ENCODE results near the gene TDRD10.

DNA sequence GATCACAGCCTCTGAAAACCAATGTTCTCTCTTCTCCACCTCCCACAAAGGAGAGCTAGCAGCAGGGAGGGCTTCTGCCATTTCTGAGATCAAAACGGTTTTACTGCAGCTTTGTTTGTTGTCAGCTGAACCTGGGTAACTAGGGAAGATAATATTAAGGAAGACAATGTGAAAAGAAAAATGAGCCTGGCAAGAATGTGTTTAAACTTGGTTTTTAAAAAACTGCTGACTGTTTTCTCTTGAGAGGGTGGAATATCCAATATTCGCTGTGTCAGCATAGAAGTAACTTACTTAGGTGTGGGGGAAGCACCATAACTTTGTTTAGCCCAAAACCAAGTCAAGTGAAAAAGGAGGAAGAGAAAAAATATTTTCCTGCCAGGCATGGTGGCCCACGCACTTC lies 35.8 kb upstream of the TDRD10 start:
- TF ChIP-seq ZNF274 (IDR thresholded peaks at IDR 0.05; ENCODE audit: borderline replicate concordance, extremely low read depth, low read length) = no peak
- no peak for TF ChIP-seq RAD21 (IDR thresholded peaks at IDR 0.05 in 1 of 2, conservative IDR thresholded peaks at IDR 0.05 in 1 of 2; ENCODE audit: low read depth in 2 of 2, low read length in 2 of 2)
- no peak for TF ChIP-seq NRF1 (IDR thresholded peaks at IDR 0.05; ENCODE audit: low read depth, low read length)
- no peak for TF ChIP-seq SRF (IDR thresholded peaks at IDR 0.05; ENCODE audit: low read depth, low read length)
- TF ChIP-seq RXRA (IDR thresholded peaks at IDR 0.05; ENCODE audit: insufficient read depth, low read depth, low read length) = no peak
- no peak for TF ChIP-seq CTCF (IDR thresholded peaks at IDR 0.05; ENCODE audit: control extremely low read depth in 1 of 3, insufficient read depth in 1 of 3, low read depth in 1 of 3, low read length in 3 of 3)
- no peak for TF ChIP-seq EZH2 (IDR thresholded peaks at IDR 0.05; ENCODE audit: low read depth, low read length, severe bottlenecking)
- TF ChIP-seq JUND (IDR thresholded peaks at IDR 0.05; ENCODE audit: low read length) = no peak
- TF ChIP-seq, protein P1, sequence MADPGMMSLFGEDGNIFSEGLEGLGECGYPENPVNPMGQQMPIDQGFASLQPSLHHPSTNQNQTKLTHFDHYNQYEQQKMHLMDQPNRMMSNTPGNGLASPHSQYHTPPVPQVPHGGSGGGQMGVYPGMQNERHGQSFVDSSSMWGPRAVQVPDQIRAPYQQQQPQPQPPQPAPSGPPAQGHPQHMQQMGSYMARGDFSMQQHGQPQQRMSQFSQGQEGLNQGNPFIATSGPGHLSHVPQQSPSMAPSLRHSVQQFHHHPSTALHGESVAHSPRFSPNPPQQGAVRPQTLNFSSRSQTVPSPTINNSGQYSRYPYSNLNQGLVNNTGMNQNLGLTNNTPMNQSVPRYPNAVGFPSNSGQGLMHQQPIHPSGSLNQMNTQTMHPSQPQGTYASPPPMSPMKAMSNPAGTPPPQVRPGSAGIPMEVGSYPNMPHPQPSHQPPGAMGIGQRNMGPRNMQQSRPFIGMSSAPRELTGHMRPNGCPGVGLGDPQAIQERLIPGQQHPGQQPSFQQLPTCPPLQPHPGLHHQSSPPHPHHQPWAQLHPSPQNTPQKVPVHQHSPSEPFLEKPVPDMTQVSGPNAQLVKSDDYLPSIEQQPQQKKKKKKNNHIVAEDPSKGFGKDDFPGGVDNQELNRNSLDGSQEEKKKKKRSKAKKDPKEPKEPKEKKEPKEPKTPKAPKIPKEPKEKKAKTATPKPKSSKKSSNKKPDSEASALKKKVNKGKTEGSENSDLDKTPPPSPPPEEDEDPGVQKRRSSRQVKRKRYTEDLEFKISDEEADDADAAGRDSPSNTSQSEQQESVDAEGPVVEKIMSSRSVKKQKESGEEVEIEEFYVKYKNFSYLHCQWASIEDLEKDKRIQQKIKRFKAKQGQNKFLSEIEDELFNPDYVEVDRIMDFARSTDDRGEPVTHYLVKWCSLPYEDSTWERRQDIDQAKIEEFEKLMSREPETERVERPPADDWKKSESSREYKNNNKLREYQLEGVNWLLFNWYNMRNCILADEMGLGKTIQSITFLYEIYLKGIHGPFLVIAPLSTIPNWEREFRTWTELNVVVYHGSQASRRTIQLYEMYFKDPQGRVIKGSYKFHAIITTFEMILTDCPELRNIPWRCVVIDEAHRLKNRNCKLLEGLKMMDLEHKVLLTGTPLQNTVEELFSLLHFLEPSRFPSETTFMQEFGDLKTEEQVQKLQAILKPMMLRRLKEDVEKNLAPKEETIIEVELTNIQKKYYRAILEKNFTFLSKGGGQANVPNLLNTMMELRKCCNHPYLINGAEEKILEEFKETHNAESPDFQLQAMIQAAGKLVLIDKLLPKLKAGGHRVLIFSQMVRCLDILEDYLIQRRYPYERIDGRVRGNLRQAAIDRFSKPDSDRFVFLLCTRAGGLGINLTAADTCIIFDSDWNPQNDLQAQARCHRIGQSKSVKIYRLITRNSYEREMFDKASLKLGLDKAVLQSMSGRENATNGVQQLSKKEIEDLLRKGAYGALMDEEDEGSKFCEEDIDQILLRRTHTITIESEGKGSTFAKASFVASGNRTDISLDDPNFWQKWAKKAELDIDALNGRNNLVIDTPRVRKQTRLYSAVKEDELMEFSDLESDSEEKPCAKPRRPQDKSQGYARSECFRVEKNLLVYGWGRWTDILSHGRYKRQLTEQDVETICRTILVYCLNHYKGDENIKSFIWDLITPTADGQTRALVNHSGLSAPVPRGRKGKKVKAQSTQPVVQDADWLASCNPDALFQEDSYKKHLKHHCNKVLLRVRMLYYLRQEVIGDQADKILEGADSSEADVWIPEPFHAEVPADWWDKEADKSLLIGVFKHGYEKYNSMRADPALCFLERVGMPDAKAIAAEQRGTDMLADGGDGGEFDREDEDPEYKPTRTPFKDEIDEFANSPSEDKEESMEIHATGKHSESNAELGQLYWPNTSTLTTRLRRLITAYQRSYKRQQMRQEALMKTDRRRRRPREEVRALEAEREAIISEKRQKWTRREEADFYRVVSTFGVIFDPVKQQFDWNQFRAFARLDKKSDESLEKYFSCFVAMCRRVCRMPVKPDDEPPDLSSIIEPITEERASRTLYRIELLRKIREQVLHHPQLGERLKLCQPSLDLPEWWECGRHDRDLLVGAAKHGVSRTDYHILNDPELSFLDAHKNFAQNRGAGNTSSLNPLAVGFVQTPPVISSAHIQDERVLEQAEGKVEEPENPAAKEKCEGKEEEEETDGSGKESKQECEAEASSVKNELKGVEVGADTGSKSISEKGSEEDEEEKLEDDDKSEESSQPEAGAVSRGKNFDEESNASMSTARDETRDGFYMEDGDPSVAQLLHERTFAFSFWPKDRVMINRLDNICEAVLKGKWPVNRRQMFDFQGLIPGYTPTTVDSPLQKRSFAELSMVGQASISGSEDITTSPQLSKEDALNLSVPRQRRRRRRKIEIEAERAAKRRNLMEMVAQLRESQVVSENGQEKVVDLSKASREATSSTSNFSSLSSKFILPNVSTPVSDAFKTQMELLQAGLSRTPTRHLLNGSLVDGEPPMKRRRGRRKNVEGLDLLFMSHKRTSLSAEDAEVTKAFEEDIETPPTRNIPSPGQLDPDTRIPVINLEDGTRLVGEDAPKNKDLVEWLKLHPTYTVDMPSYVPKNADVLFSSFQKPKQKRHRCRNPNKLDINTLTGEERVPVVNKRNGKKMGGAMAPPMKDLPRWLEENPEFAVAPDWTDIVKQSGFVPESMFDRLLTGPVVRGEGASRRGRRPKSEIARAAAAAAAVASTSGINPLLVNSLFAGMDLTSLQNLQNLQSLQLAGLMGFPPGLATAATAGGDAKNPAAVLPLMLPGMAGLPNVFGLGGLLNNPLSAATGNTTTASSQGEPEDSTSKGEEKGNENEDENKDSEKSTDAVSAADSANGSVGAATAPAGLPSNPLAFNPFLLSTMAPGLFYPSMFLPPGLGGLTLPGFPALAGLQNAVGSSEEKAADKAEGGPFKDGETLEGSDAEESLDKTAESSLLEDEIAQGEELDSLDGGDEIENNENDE (IDR thresholded peaks at IDR 0.05; ENCODE audit: insufficient replicate concordance, low read length) = no peak
- no peak for TF ChIP-seq POLR2AphosphoS5 (IDR thresholded peaks at IDR 0.05; ENCODE audit: low read depth, low read length)
- no peak for TF ChIP-seq POLR2A (IDR thresholded peaks at IDR 0.05; ENCODE audit: control extremely low read depth in 1 of 2, low read depth in 2 of 2, low read length in 2 of 2)

Data from H1 (cell line).